GM12891 (cell line): ENCODE data around the gene MROH9.

ENCODE experiments used
- DNase-seq: peaks from one replicate; pipeline ENCODE4 v3.0.0; 2011; ENCODE audit warnings: low spot score; ENCODE audit not compliant: insufficient read length
- FAIRE-seq: peaks from 2 replicates; lab custom pipeline; 2011; peaks lifted over from hg19 to GRCh38; lab: Jason Lieb, UNC
- PAX5 ChIP-seq: IDR thresholded peaks from 2 replicates; pipeline ENCODE4 v1.6.1; 2011; ENCODE audit warnings: low read length, moderate library complexity, mild to moderate bottlenecking; ENCODE audit not compliant: insufficient read depth, severe bottlenecking
- POLR2A ChIP-seq: IDR thresholded peaks from 2 replicates; pipeline ENCODE4 v1.6.1; 2011; ENCODE audit warnings: low read depth, low read length, control low read depth
- POLR2AphosphoS5 ChIP-seq: IDR thresholded peaks from 2 replicates; pipeline ENCODE4 v1.6.1; 2011; ENCODE audit warnings: low read depth, low read length, control low read depth
- POU2F2 ChIP-seq: IDR thresholded peaks from 2 replicates; pipeline ENCODE4 v1.6.1; 2011; ENCODE audit warnings: low read depth, mild to moderate bottlenecking, control low read depth, low read length, moderate library complexity
- SPI1 ChIP-seq: IDR thresholded peaks from 2 replicates; pipeline ENCODE4 v1.6.1; 2011; ENCODE audit warnings: low read depth, low read length, control low read depth
- TAF1 ChIP-seq: IDR thresholded peaks from 2 replicates; pipeline ENCODE4 v1.6.1; 2011; ENCODE audit warnings: low read depth, low read length, control low read depth

Gene MROH9

DNA sequence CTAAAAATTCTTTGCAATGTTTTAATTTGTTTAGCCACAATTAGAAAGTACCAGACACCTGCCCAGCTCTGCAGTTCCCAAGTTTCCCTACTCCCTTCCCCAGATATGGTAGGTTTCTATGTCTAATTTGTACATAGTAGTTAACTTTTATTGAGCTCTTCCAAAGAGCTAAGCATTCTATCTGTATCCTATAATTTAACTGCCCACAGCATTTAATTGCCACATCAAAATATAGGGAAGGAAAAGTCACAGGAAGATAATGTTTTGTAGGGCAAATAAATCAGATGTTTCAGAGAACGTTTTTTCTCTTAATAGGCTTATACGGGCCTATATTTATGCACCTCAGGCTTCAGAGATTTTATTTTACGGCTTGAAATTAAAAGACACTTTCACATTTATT lies 139.7 kb downstream of the MROH9 start:
- FAIRE-seq (no peak), DNase-seq (no peak)
- TF ChIP-seq TAF1 (no peak), PAX5 (no peak), POLR2AphosphoS5 (no peak), POU2F2 (no peak), POLR2A (no peak), SPI1 (no peak)

DNA sequence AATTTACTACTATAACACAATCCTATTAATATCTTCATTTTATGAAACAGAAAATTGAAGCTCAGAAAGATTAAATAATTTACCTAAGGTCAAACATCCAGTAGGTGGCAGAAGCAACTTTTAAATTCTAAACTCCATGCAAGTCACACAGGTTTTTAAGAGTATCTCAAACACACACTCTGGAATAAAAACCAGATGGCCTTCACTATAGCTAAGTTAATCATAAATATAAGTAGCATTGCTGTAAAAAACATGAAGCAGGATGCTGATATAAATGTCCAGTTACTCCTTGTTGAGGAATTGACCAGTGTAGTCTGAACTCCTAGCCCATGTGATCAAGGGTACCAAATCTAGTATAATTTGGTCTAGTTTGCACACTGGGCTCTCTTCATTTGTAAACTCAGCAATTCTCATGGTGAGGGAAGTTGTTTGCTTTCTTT lies 146.0 kb downstream of the MROH9 start:
- FAIRE-seq (no peak), DNase-seq (no peak)
- TF ChIP-seq POLR2A: no peak
- TF ChIP-seq SPI1: no peak
- TF ChIP-seq PAX5: no peak
- TF ChIP-seq POLR2AphosphoS5: no peak
- no peak for TF ChIP-seq POU2F2
- no peak for TF ChIP-seq TAF1

DNA sequence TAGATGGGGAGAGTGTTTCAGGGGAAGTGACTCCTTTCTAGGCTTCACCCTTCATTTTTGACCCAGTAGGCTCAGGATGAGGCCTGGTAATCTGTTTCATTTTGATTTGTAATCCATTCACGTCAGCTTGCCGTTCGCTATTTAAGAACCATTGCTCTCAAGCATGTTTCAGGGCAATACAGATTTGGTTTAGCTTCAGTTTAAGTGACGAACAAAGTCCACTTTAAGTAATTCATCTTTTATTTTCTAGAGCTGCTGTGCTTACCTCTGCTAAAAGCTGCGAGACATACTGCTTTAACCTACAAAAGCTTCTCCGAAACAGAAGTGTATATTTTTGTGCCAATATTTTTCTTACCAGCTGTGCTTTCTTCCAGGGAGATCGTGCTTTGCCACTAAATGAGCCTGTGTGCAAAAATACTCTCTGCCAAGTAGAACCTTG lies 146.4 kb downstream of the MROH9 start:
- FAIRE-seq (no peak), DNase-seq (no peak)
- no peak for TF ChIP-seq SPI1
- no peak for TF ChIP-seq POLR2AphosphoS5
- no peak for TF ChIP-seq POU2F2
- TF ChIP-seq PAX5: no peak
- TF ChIP-seq TAF1: no peak
- no peak for TF ChIP-seq POLR2A

DNA sequence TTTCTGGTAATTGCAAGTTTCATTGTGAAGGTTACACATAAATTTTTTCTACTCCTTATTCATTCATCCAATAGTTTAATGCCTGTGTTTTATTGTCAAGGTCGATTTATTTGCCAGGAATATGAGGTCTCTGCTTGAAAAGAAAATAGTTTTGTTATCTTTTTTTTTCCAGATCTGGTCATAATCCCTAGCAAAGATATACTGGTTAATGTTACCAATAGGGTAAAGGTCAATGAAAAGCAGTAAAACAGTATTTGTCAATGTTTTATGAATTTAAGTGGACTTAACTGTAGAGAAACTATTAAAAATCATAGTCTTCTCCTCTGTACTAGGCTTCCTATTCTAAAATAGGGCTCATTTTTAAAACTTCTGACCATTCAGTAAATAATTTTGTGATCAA lies 147.3 kb downstream of the MROH9 start:
- no peak for DNase-seq
- no peak for FAIRE-seq
- TF ChIP-seq PAX5 (no peak), POU2F2 (no peak), TAF1 (no peak), SPI1 (no peak), POLR2A (no peak)

DNA sequence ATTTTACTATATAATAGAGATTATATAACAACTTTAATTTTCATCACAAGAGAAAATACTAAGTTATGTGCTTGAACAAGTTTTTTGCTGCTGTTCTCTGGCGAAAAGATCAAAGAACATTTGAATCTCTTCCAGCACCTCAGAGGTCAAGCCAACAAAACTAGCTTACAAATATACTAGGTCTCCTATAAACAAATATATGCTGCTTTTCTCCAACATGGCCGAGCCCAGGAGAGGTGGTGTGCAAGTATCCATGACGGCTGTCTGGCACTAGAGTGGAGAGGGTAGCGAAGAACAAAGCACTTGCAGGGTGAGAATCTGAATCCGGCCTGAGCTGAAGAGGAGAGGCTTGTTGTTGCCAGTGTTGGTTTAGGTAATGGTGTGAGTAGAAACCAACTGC lies 147.9 kb downstream of the MROH9 start:
- no peak for FAIRE-seq
- TF ChIP-seq PAX5 (no peak), TAF1 (no peak), POLR2AphosphoS5 (no peak), POU2F2 (no peak), POLR2A (no peak), SPI1 (no peak)
- no peak for DNase-seq

DNA sequence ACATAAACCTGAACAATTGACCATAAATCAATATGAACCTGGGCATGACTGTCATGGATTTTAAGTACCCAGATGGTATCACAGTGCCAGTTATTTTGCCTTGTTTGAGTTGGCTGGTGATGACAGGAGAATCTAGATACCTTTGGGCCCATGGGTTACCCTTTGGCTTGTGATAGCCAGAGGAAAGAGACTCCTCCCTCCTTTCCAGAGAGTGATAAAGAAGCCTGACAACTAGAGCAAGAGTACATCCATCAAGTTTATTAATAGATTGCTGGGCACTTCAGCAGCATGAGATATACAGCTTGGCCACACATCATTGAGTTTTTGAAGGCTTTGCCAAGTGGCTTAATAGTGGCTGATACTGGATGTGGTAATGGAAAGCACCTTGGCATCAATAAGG lies 148.8 kb downstream of the MROH9 start:
- no peak for DNase-seq
- FAIRE-seq: no peak
- TF ChIP-seq SPI1 (no peak), POLR2A (no peak), POLR2AphosphoS5 (no peak), TAF1 (no peak), POU2F2 (no peak), PAX5 (no peak)

DNA sequence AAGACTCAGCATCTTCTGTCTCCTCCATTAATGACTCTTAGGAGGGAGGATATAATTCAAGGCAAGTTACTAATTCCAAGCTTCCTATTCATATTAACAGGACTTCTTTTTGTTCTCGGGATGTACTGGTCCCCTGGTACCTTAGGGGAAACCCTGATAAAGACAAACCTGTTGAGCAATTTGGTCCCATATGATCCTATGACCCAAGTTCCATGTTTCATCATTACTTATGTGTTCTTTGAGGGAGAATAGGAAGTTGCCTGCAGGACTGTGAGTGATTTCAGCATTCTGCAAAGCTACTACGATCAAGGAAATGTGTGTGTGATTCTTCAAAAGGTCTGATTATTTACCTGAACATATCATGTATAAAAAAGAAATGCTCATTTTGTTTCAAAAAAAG lies 149.5 kb downstream of the MROH9 start:
- DNase-seq (no peak), FAIRE-seq (no peak)

DNA sequence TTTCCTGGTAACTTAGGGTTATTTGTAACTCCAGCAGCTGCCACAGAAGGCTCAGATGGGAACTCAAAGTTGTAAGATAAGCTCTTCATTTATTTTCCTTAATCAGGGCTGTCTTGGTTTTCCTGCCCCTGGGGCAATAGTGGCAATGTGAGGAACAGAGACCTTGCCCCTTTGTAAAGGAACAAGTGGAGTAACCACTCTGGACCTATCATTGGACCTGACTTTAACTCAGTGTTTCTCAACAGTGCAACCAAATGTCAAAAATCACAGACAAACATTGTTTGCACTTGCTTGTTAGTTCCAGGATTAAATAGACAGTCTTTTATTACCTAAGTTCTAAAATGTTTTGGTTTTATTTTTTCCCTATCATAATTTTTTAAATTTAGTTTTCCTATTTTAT lies 152.6 kb downstream of the MROH9 start:
- DNase-seq (no peak), FAIRE-seq (no peak)
- TF ChIP-seq PAX5: no peak
- no peak for TF ChIP-seq POLR2AphosphoS5
- no peak for TF ChIP-seq SPI1
- TF ChIP-seq POU2F2: no peak
- no peak for TF ChIP-seq TAF1
- TF ChIP-seq POLR2A: no peak

More for the DNA sequence above, 149.5 kb downstream of the MROH9 start:
- TF ChIP-seq POU2F2: no peak

DNA sequence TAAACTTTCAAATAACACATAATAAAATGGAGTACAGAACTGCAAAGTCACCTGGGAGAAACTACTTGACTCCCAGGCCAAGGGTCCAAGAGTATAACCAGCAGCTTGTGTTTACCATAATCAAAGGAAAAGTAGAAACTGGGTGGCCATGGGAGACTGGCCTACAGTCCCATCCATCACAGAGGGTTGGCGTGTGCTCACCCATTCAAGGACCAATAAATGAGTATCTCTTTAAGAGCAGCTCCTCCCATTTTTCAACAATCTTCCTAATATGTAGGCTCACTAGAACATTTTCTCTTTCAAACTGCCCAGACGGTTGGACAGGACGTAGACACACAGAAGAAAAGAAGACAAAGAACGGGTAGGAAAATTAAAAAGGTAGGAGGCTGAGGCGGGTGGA lies 155.3 kb downstream of the MROH9 start, which contains the start of gene FMO3:
Gene FMO3, plus strand, starts transcription at position 302 of the 400 bp plus-strand sequence. CDS start 1,754 bp downstream, outside the sequence.
- TF ChIP-seq SPI1: no peak
- no peak for TF ChIP-seq TAF1
- no peak for TF ChIP-seq POLR2AphosphoS5
- TF ChIP-seq PAX5: no peak
- no peak for TF ChIP-seq POLR2A
- TF ChIP-seq POU2F2: no peak
- DNase-seq: no peak
- no peak for FAIRE-seq

DNA sequence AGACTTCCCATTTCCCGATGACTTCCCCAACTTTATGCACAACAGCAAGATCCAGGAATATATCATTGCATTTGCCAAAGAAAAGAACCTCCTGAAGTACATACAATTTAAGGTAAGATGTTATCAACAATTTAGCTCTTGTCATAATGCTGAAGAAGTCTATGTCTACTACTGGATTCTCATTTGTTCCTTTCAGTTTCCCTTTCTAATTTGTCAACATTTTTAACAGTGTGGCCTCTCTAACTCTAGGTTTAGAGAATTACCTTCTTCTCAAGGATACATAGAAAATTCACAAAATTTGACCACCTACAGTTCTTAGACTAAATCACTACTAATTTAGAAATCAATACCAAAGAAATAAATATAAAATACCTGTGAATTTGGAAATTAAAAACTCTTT lies 168.5 kb downstream of the MROH9 start:
- no peak for DNase-seq
- TF ChIP-seq POLR2A: no peak
- no peak for FAIRE-seq
